Measurements from ENCODE around the gene NAIF1.

GRCh38 chr9:128084746-128085145 is 17.6 kb upstream of the NAIF1 start:
- TF ChIP-seq CTCF (IDR thresholded peaks at IDR 0.05; ENCODE audit: low read depth, low read length) (no peak), EZH2phosphoT487 (IDR thresholded peaks at IDR 0.05; ENCODE audit: low read depth) (no peak)
